Lung (tissue), 12 donors: ENCODE data around the gene PAPPA2. TPM values are rescaled to one million over a fixed set of nuclear protein-coding genes. Genes with fewer than 3 reads are reported as not detected.

Source experiments
- ATAC-seq: fragments of 200-7000 bp; cut with Tn5 transposase; one replicate; pipeline ENCODE4 v1.9.1; 2020; ENCODE audit warnings: moderate number of reproducible peaks; ENCODE audit not compliant: insufficient read depth, low FRiP score
- DNase-seq, 3 donors: peaks; one replicate each; pipeline ENCODE4 v3.0.0-alpha.2; 2013 to 2017
- H3K27ac ChIP-seq, 2 donors: one replicate each; pipeline ENCODE4 v1.5.1; 2013; ENCODE audit warnings: mild to moderate bottlenecking in 2 of 2, moderate library complexity in 2 of 2, control low read depth in 1 of 2, inconsistent platforms in 1 of 2, low read depth in 1 of 2, low read length in 1 of 2
- H3K27me3 ChIP-seq, 3 donors: one replicate each; pipeline ENCODE4 v1.5.1; 2013; ENCODE audit warnings: low read length in 2 of 3; ENCODE audit not compliant: control insufficient read depth in 3 of 3, insufficient read depth in 3 of 3
- H3K36me3 ChIP-seq, 4 donors: one replicate each; pipeline ENCODE4 v1.5.1; 2013; ENCODE audit warnings: low read length in 4 of 4, mild to moderate bottlenecking in 1 of 4, moderate library complexity in 1 of 4; ENCODE audit not compliant: control insufficient read depth in 4 of 4, insufficient read depth in 4 of 4
- H3K4me1 ChIP-seq, 5 donors: one replicate each; pipeline ENCODE4 v1.5.1; 2013; ENCODE audit warnings: low read length in 5 of 5, mild to moderate bottlenecking in 2 of 5, moderate library complexity in 1 of 5; ENCODE audit not compliant: control insufficient read depth in 5 of 5, insufficient read depth in 5 of 5
- H3K4me3 ChIP-seq: one replicate; pipeline ENCODE4 v1.5.1; 2013; ENCODE audit warnings: mild to moderate bottlenecking, control low read depth, moderate library complexity
- H3K9ac ChIP-seq, 2 donors: one replicate each; pipeline ENCODE4 v1.5.1; 2013; ENCODE audit warnings: low read length in 2 of 2, control low read depth in 1 of 2; ENCODE audit not compliant: insufficient read depth in 1 of 2
- H3K9me3 ChIP-seq, 4 donors: one replicate each; pipeline ENCODE4 v1.5.1; 2013; ENCODE audit warnings: low read length in 3 of 4, mild to moderate bottlenecking in 1 of 4, moderate library complexity in 1 of 4; ENCODE audit not compliant: control insufficient read depth in 4 of 4, insufficient read depth in 3 of 4
- WGBS, 2 donors: extraction: QIAGEN DNeasy Blood & Tissue Kit; methylation state at CpG; one replicate each; pipeline ENCODE4 v1.1.7; 2013; 5-methylcytosine and 5-hydroxymethylcytosine counted together
- polyA plus RNA-seq, 2 donors: library from polyadenylated mRNA; stranded (reverse); fragments of 200-250 nt; gene quantifications; one replicate each; pipeline ENCODE4 v1.2.1, GENCODE V29; 2013
- total RNA-seq, 2 donors: library from RNA; depleted of rRNA in 1 of 2; stranded (reverse); fragments of >200 nt in 1 of 2; gene quantifications; one replicate each; pipeline ENCODE4 v1.2.1, GENCODE V29; 2014 to 2021
- TF ChIP-seq, protein P1 (sequence below): IDR thresholded peaks from 2 replicates; pipeline ENCODE4 v1.5.1; 2012; ENCODE audit warnings: mild to moderate bottlenecking; ENCODE audit errors: control extremely low read depth, extremely low read depth
- donor health status: control.
- donor health status: control.
- donor health status: Bipolar disorder and iron deficiency.
- donor health status: healthy.
- donor health status: DM: yes; HTN: yes; CAD: no.

The PAPPA2 gene
- total and polyA plus RNA-seq, 4 donors = 0.02 to 0.55 (median 0.32) TPM

DNA sequence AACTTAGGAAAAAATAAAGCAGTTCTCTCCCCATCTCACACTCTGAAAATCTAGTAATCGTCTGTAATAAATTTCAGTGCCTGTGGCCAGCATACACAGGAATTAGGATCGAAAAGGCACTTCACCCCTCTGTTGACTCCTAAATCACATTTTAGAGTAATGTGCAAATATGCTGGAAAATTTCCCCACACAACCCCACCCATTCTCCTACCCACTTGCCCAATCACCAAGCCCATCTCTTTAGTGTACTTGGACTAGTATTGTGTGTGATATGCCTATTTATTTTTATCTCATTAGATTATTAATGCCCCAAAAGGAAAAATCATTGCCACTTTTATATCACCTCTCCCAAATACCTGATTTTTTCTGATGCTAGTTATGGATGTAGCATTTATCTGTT lies 378.3 kb downstream of the PAPPA2 start:
- H3K9me3 ChIP-seq = no peaks in the 10 kb centered on the region
- no peak for DNase-seq
- H3K27ac ChIP-seq = no peak overlapping the region
- no peak overlapping the region for H3K4me3 ChIP-seq
- H3K27me3 ChIP-seq = no peaks in the 10 kb centered on the region
- no peak overlapping the region for H3K9ac ChIP-seq
- H3K36me3 ChIP-seq = no peaks in the 10 kb centered on the region
- TF ChIP-seq, protein P1, sequence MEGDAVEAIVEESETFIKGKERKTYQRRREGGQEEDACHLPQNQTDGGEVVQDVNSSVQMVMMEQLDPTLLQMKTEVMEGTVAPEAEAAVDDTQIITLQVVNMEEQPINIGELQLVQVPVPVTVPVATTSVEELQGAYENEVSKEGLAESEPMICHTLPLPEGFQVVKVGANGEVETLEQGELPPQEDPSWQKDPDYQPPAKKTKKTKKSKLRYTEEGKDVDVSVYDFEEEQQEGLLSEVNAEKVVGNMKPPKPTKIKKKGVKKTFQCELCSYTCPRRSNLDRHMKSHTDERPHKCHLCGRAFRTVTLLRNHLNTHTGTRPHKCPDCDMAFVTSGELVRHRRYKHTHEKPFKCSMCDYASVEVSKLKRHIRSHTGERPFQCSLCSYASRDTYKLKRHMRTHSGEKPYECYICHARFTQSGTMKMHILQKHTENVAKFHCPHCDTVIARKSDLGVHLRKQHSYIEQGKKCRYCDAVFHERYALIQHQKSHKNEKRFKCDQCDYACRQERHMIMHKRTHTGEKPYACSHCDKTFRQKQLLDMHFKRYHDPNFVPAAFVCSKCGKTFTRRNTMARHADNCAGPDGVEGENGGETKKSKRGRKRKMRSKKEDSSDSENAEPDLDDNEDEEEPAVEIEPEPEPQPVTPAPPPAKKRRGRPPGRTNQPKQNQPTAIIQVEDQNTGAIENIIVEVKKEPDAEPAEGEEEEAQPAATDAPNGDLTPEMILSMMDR = no peak
- WGBS, 2 donors = 58 to 95% methylated on average over 2 of the region's 2 CpGs
- H3K4me1 ChIP-seq = peaks cover 0 to 4% (median 0%) of the 10 kb centered on the region in 5 donors
- no peak for ATAC-seq

GRCh38 chr1:176843352-176844297 lies 380.6 kb downstream of the PAPPA2 start:
- Histone ChIP-seq H3K27me3 (no peaks in the 10 kb centered on the region), H3K4me1 (peaks cover 0 to 4% (median 0%) of the 10 kb centered on the region in 5 donors), H3K36me3 (no peaks in the 10 kb centered on the region), H3K9ac (no peak overlapping the region), H3K27ac (no peak overlapping the region), H3K4me3 (no peak overlapping the region), H3K9me3 (no peaks in the 10 kb centered on the region)
- peak; percentile 76 to 87 (median 80) for DNase-seq
- ATAC-seq = no peak
- 39 to 46% methylated on average over 4 of the region's 4 CpGs for WGBS, 2 donors
- TF ChIP-seq, protein P1 = no peak

DNA sequence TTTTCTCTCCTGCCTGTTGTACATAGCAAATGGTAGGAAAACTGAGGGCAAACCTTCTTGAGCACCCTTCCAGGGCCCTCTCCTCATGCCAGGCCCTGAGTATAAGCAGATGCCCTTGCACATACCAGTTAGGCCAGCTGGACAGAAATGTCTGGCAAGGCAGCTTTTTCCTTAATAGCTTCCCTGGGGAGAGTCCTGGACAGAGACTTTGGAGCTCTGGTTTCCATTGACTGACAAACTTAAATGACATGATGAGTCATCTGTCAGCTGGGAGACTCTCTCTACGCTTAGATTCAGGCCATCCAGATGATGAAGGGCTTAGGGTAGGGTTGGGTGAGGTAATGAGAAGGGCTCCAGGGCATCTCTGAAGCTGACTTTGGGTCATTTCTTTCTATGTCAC lies 384.1 kb downstream of the PAPPA2 start:
- 77 to 86% methylated on average over 1 of the region's 1 CpG for WGBS, 2 donors
- no peak for DNase-seq
- H3K27me3 ChIP-seq = no peaks in the 10 kb centered on the region
- TF ChIP-seq, protein P1 = no peak
- H3K27ac ChIP-seq = peak overlapping the region in 1 of 2 donors; percentile 29
- H3K4me3 ChIP-seq = no peak overlapping the region
- H3K9ac ChIP-seq = no peak overlapping the region
- H3K4me1 ChIP-seq = peaks cover 0 to 4% (median 0%) of the 10 kb centered on the region in 5 donors
- H3K9me3 ChIP-seq = peaks cover 0 to 2% (median 0%) of the 10 kb centered on the region in 4 donors
- H3K36me3 ChIP-seq = no peaks in the 10 kb centered on the region
- ATAC-seq = no peak
